D721Med (cell line): Measurements from ENCODE around the gene CNNM4.

Experiments used
- DNase-seq: peaks from one replicate; pipeline ENCODE4 v3.0.0; 2011; ENCODE audit warnings: low spot score; ENCODE audit not compliant: insufficient read length
- FAIRE-seq: peaks from 2 replicates; lab custom pipeline; 2011; peaks lifted over from hg19 to GRCh38; lab: Jason Lieb, UNC
- CTCF ChIP-seq: IDR thresholded peaks from 2 replicates; pipeline ENCODE4 v1.5.1; 2012; ENCODE audit warnings: mild to moderate bottlenecking, control low read depth; ENCODE audit not compliant: insufficient read depth; ENCODE audit errors: missing control alignments

The CNNM4 gene

GRCh38 chr2:96809216-96809882 lies 48.6 kb downstream of the CNNM4 start:
- FAIRE-seq (no peak), DNase-seq (no peak)
- no peak for TF ChIP-seq CTCF

- no peak for DNase-seq
- no peak for TF ChIP-seq CTCF
- no peak for FAIRE-seq
Measured at GRCh38 chr2:96809951-96810782, 49.5 kb downstream of the CNNM4 start.

GRCh38 chr2:96810783-96811192 lies 50.1 kb downstream of the CNNM4 start:
- TF ChIP-seq CTCF = no peak
- DNase-seq (no peak), FAIRE-seq (no peak)

GRCh38 chr2:96811917-96812316 lies 51.2 kb downstream of the CNNM4 start:
- DNase-seq (no peak), FAIRE-seq (no peak)
- TF ChIP-seq CTCF = no peak

GRCh38 chr2:96813656-96814055 lies 53.0 kb downstream of the CNNM4 start:
- no peak for FAIRE-seq

GRCh38 chr2:96815326-96816126 lies 54.8 kb downstream of the CNNM4 start:
- TF ChIP-seq CTCF = no peak
- FAIRE-seq (no peak), DNase-seq (peak; percentile 61)

More at GRCh38 chr2:96813656-96814055, 53.0 kb downstream of the CNNM4 start:
- TF ChIP-seq CTCF = no peak
- no peak for DNase-seq
